Nucleus accumbens (tissue), 56 donors: ENCODE results near the gene OPALIN.

Experiments
- DNase-seq, 56 donors: peaks; one replicate each; lab custom pipeline; 2025; lab: John Stamatoyannopoulos, UW

OPALIN gene, protein sequence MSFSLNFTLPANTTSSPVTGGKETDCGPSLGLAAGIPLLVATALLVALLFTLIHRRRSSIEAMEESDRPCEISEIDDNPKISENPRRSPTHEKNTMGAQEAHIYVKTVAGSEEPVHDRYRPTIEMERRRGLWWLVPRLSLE

DNA sequence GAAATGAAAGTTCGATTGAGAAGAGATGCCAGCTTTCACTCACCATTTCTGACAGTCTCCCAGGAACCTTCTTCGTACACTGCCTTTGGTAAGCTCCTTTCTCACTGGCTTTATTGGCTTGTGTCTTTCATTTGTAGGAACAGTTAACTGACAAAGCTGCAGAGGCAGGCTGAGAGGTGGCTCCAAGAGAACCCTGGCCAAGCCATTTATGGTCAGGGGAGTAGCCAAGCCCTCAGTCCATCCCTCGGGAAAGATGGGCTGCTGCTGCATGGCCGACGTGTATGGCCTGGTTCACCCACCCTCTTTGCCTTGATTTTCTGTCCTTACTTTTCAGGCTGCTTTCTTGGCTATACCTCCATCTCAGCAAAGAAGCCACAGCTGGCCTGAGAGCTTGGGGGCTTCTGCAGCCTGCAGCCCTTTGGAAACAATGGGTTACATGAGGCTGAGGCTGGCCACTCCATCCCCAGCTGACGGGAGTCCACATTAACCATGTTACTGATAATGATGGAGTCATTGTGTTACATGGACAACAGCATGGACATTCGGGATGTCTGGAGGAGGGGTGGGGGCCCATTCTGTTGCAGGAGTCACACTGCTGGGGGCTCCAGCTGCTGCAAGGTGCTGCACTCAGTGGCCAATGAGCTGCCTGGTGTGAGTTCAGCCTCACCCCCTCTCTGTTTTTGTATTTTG is at the start of gene OPALIN:
TSS of gene OPALIN (minus strand) at position 152 of the 690 bp plus-strand sequence. CDS start at position 46, 106 bp downstream.
- peak in 38 of 56 donors; percentile 19 to 76 (median 54) for DNase-seq

DNA sequence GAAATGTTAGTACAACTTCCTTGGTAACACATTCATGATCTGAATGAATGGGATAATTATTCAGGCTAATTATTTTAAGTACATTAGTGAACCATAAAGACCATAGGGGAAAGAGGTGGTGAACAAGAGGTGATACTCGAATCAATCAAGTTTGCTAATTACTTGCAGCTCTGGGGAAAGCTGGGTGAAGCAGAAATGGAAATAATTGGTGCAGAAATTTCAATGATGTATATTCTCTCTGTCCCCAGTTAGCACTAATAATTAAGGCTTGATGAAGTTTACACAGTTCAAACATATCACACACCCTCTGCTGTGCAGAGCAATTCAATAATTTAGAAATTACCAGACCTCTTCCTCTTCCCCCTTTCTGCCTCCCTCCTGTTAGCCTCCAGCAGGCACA is 49.4 kb upstream of the OPALIN start:
- no peak for DNase-seq

DNA sequence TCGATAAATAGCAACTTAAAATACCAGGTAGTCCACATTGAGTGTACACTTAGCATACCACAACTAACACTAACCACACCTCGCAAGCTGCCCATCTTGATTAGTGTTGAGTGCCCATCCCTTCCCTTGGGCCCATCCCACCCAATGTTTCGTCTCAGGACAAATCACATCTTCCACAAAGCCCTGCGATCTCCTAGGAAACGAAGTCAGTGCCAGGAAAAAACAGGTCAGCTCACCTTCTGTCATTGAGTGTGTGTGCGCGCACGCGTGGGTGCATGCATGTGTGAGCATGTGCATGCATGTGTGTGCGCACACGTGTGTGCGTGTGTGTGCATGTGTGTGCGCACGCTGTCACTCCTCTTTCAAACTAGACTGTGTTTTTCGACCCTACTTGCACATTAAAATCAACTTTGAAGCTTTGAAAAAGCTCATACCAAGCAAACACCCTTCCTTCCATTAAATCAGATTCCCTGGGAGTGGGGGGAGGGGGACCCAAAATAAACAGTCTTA is 48.8 kb upstream of the OPALIN start:
- DNase-seq = no peak

DNA sequence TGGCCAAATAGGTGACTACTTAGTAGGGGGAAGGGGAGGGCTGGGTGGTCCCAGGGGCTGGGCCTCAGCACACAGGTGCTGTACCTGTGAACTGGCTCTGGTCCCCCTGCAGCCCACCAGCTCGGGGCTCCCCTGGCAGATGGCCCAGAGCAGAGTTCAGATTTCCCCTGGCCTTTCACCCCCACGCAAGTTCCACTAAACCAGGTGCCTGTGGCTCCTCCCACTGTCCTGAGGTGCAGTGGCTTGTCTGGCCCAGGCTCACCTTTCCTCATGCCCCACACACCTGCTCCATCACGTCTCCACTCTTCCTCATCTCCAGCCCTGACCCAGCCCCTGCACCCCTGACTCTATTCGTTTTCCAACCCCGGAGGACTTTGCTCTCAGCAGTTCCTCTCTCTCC is 47.3 kb upstream of the OPALIN start:
- DNase-seq = no peak

DNA sequence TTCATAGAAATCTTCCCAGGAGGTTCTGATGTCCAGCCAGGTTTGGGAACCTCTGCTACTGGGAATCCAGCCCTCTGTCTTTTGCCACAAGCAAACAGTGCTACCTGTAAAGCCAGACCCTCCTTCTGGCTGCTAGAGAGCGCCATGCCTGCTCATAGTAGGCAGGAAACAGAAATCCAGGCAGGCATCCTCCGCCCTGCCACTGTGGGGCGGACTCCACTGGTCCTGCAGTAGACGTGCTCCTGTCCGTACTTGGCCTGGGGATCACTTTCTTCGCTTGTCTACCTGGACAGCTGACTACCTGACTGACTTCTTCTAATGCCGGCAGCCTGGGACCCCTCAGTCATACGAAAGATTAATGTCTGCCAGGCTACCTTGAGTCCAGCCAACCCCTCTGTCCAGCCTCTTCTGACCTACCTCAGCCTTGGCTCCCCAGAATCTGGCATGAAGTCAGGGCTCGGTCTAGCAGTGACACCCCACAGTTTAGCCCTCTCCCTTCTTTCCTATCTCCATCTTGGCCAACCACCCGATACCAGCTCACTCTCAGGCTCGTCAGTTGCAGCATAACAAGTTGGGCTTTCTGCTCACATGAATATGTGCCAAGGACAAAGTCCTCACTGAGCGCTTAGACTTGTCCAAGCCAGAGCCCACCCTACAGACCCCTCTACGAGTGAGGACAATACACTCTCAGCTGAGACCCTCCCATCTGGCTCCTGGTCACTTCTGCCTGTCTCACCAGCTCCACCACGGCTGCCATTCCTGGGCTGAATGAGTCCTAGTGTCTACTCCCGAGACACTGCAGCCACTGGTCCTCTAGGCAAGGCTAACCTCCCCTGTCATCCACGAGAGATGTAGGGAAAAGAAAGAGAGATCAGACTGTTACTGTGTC is 43.9 kb upstream of the OPALIN start:
- DNase-seq = no peak

DNA sequence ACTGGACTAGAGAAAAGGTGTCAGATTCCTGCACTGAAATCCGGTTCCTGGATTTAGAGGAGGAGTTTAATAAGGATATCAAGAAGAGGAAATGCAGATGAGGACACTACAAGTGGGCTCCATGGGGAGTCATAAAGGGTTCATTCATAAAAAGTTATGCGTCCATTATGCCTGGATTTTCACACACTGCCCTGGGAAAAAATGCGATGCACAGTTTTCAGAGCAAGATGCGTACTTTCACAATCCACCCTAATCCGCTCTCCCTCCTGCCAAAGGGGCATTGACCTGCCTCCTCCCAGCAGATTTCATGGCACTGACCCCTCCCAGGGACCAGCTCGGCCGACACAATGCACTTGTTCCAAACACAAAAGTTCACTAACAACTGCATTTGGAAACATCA is 42.2 kb upstream of the OPALIN start:
- DNase-seq = peak in 29 of 56 donors; percentile 10 to 60 (median 26)

DNA sequence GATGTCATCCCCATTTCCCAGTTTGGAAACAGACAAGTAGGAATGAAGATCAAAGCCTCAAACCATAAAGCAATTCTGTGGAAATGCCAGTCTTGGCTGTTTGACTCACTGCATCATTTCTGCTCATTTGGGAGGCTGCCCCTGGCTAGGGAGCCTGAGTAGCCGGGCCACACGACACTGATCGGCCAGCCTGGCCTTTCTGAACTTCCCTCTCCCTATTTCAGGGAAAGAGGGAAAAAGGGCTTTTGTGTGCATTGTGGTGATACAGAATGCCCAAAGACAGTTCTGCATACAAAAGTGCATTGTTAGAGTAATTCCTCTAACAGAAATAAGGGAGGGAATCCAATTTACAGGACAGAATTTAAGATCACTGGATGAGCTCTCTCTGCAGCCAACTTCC is 41.7 kb upstream of the OPALIN start:
- DNase-seq = peak in 43 of 56 donors; percentile 8 to 68 (median 44)

DNA sequence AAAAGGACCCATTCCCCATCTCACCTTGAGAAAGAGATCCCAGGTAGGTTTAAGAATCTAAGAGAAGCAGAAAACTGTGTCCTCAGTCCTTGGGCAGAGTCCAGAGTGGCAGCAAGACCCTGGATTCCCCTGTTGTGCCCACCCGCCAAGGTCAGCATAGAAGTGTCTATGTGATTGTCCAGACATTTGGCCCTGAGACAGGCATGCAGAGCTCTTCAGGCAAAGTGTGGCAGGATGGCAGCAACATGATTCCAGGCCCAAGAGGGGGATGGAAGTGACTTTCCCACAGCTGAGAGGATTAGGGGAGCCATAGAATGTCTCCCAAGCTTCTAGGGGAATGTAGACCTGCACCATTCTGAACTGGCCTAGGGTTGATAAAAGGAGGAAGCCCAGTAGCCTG is 39.1 kb upstream of the OPALIN start:
- DNase-seq = no peak

DNA sequence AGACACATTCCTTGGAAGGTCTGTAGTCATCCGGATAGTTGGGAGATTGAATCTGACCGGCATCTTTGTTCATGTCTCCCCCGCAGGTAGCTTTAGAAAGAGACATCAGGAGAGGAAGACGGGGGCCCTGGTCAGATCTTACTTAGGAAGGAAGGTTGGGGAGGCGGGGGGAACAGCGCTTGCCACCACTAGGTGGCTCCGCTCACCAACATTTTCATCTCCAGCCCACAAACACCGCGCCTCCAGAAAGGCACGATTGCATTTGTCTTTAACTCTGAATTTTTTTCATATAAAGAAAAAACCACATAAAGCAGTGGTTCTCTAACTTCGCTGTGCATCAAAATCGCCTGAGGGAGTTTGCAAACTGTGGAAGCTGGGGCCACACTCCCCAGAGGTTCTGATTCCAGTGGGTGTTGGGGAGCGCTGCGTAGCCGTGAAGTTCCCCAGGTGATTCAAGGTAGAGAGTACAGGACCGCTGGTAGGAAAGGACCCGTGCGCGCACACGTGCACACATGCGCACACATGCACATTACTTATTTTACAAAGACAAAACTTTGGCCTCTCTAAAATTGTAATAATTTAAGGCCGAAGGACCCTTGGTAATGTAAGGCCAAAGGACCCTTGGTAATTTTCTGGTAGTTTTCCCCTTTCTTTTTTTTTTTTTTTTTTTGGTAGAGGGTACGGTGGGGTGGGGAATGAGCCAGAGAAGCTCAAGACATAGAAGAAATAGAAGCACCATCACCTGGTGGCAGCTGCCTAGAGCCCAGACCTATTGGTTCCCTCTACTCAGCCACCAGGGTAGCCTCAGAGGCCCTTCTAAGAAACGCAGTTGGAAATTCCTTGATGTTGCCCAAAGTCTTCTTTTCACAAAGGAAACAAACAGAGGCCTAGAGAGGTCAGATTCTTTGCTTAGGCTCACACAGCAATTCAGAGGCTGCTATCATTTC is 37.4 kb upstream of the OPALIN start:
- DNase-seq = peak in 48 of 56 donors; percentile 9 to 85 (median 48)

DNA sequence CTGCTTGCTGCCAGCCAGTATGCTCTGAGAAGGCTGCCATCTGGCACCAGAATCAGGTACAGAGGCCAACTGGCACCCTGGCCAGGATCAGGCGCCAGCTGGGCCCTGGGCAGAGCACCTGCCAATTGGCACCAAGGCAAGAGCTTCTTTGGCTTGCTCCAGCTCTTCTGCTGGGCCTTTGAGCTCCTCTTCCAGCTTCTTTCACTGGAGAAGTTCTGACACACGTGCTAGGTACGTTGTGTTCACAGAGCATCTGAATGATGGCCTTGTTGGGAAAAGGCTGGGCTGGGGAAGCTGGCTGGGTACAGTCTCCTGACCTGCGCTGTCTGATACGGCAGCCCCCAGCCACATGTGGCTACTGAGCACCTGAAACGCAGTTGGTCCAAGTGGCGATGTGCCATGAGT is 31.7 kb upstream of the OPALIN start:
- DNase-seq = peak in 52 of 56 donors; percentile 20 to 86 (median 62)

DNA sequence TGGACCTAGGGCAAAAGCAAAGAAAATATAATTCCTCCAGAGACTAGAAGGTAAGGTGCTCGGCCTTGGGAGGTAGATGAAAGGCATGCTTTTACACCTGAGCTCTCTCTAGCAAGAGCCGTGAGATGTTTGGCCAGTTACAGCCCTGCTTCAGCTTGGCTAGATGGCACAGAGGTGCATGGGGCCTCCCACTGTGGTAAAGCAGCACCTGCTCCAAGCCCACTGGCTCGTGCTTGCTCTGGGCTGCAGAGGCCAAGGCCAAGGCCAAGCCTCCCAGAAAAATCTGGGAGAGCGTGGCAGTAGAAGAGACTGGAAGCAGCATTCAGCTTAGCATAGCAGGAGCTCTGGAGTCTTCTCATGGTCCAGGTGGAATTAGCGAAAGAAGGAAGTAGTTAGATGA is 31.0 kb upstream of the OPALIN start:
- no peak for DNase-seq

DNA sequence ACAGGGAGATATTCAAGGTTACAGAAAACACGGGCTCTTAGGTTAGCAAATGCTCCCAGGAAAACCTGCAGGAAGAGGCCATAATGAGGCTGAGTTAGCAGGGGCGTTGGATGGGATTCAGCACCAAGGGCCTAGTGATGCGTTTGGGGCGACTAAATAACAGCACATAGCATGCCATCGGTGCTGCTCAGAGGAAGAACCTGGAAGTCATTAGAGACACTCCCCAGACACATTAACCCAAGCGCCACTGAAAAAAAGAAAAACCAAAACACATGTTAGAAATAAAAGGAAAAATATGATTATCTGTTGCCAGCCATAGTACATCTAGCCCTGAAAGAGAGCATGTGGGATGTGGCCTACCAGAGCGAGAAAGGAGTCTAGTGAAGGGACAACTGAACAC is 28.8 kb upstream of the OPALIN start:
- no peak for DNase-seq

DNA sequence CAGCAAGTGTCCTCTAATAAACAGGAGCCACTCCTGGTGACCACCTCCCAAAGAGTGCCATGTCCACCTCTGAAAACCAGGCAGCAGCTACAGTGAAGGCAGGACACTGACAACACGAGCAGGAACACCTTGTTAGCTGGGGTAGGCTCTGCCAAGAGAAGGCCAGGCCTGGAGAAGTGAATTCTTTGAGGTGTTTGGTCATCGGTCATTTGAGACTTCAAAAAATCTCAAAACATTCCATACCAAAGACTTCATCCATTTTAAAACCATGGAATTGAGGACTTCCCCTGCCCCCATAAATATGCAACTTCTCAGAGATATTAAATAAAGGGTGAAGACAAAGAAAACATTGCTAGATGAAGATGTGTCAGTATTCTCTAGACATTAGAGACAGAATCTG is 28.4 kb upstream of the OPALIN start:
- no peak for DNase-seq

DNA sequence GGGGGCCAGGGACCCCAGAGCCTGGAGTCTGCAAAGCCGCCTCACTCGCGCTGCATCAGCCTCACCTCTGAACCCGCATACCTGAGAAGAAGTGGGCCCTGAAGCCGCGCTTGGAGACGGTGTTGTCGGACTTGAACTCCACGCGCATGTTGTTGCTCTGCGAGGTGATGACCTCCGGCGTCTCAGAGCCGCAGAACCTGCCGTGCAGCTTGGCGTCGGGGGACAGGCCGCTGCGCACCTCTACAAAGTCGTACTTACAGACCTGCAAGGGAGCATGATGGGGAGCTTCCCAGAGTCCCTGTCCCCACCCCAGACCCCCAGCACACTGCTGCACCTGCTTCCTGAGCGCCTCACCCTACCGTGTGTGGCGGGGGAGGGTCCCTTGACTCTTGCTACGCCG is 25.7 kb upstream of the OPALIN start:
- DNase-seq = no peak

DNA sequence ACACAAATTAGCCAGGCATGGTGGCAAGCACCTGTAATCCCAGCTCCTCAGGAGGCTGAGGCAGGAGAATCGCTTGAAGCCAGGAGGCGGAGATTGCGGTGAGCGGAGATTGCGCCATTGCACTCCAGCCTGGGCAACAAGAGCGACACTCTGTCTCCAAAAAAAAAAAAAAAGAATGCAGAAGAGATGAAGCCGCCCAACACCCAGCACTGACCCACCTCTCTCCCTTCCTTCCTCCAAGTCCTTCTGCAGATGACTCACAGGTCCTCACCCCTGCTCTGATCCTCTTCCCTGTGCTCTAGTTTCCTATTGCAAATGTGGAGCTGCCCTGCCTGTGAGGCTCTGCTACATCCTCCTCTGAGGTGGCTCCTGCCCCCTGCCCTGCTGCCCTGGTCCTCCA is 22.0 kb upstream of the OPALIN start:
- DNase-seq = no peak

DNA sequence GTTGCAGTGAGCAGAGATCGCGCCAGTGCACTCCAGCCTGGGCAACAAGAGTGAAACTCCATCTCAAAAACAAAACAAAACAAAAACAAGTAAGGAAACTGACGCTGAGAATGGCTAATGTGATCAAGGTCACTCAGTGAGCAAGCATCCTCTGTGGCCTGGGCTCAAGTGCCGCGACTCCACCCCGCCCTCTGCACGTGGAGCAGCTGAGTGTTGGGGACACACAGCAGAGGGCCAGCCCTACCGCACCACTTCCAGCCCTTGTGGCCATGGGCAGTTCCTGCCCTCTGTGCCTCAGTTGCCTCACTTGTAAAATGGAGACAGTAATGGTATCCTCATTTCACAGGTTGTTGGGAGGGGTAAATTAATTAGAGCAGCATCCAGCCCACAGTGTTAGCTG is 21.0 kb upstream of the OPALIN start:
- no peak for DNase-seq

DNA sequence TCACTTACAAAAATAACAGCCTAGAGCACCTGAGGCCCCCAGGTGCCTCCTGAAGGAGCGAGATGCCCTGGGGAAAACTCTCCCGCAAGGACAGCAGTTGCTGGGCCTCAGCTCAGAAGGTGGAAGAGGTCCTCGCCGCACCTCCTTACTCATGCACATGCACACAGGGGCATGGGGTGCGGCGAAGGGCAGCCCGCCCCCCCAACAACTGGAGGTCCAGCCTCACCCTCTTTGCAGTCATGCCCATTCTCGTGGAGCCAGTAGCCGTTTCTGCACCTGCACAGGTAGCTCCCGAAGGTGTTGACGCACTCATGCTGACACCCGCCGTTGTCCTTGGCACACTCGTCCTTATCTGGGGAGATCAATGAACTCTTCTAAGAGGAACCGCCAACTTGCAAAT is 19.9 kb upstream of the OPALIN start:
- DNase-seq = no peak

DNA sequence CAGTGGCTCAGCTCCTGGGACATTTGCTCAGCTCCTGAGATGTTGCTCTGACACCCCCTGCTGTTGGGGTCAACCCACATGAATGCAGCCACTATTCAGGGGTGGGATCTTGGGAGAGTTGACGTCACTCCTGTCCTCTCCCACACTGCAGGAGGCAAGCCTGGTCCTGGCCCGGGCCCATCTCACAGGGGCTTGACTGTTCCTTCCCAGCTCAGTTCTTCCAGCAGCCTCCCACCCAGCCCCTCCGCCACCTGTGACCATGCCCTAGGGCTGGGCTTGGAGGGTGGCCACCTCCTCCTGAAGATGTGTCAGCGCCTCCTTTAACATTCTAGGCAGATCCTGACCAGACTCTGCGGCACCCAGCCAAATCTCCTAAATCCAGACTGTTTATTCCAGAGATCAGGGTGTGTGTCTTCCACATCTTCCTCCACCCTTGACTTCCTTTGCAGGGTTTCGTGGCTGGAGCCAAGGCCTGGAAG is 19.1 kb upstream of the OPALIN start:
- DNase-seq = no peak

DNA sequence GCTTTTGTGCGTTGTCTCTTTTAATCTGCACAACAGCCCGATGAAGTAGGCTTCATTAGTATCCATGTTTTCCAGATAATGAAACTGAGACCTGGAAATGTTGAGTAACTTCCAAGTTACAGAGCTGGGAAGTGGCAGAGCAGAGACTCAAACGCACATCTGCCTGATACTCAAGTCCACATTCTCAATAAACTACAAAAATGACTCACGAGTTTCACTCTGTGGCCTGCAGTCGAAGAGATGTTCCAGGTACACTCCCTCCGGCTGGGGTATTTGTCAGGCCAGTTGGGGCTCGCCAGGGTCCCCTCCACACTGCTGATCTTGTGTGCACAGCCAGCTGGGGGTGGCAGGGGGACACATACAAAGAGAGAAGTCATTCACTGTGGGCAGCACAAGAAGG is 17.7 kb upstream of the OPALIN start:
- DNase-seq = no peak
